NCI-H2171 (cell line): ENCODE data around the gene EIF2AK3.
"Not testable (repeated sequence)": the region's sequence is repeated elsewhere in the genome, so short reads cannot be mapped to it uniquely, and the experiment has no call there.

Source experiments
- DNase-seq: peaks from one replicate; lab custom pipeline; 2025; lab: John Stamatoyannopoulos, UW

The EIF2AK3 gene

GRCh38 chr2:88596141-88596830, 31.0 kb downstream of the EIF2AK3 start:
- no peak for DNase-seq

- DNase-seq, result no peak
Measured at GRCh38 chr2:88591698-88592097, 35.6 kb downstream of the EIF2AK3 start.

GRCh38 chr2:88590998-88591613, 36.2 kb downstream of the EIF2AK3 start:
- DNase-seq, result peak; percentile 19

- DNase-seq, result no peak
Measured at GRCh38 chr2:88585969-88586368, 41.3 kb downstream of the EIF2AK3 start.

- DNase-seq, result no peak
Measured at GRCh38 chr2:88582030-88582429, 45.2 kb downstream of the EIF2AK3 start.

GRCh38 chr2:88580088-88580487, 47.2 kb downstream of the EIF2AK3 start:
- no peak for DNase-seq

GRCh38 chr2:88575630-88576029, 51.6 kb downstream of the EIF2AK3 start:
- DNase-seq, result no peak

- DNase-seq, result no peak
Measured at GRCh38 chr2:88575051-88575450, 52.2 kb downstream of the EIF2AK3 start.

GRCh38 chr2:88574445-88574844, 52.8 kb downstream of the EIF2AK3 start:
- DNase-seq, result no peak

- DNase-seq, result no peak
Measured at GRCh38 chr2:88568179-88568578, 59.1 kb downstream of the EIF2AK3 start.

- DNase-seq, result no peak
Measured at GRCh38 chr2:88564402-88564801, 62.9 kb downstream of the EIF2AK3 start.

GRCh38 chr2:88563129-88563528, 64.1 kb downstream of the EIF2AK3 start:
- DNase-seq, result no peak

- no peak for DNase-seq
Measured at GRCh38 chr2:88561646-88562388, 65.4 kb downstream of the EIF2AK3 start.

GRCh38 chr2:88560619-88561307, 66.5 kb downstream of the EIF2AK3 start:
- no peak for DNase-seq

GRCh38 chr2:88557290-88557689, 70.0 kb downstream of the EIF2AK3 start:
- DNase-seq, result no peak

GRCh38 chr2:88556026-88556425, 71.2 kb downstream of the EIF2AK3 start:
- DNase-seq, result no peak

GRCh38 chr2:88554189-88554588, 73.1 kb downstream of the EIF2AK3 start:
- no peak for DNase-seq

- no peak for DNase-seq
Measured at GRCh38 chr2:88549616-88550292, 77.5 kb downstream of the EIF2AK3 start.

- DNase-seq, result not testable (repeated sequence)
Measured at GRCh38 chr2:88546291-88546690, 81.0 kb downstream of the EIF2AK3 start.

- DNase-seq, result no peak
Measured at GRCh38 chr2:88545118-88545517, 82.1 kb downstream of the EIF2AK3 start.

GRCh38 chr2:88543541-88544057, 83.7 kb downstream of the EIF2AK3 start:
- no peak for DNase-seq

- DNase-seq, result no peak
Measured at GRCh38 chr2:88542668-88543067, 84.6 kb downstream of the EIF2AK3 start.
